Measurements from ENCODE around the gene CAMK4.

- no peak for TF ChIP-seq FOXP4 (CRISPR knock-in tag; IDR thresholded peaks at IDR 0.05)
- no peak for TF ChIP-seq CTCF (IDR thresholded peaks at IDR 0.05)
- TF ChIP-seq ATF3 (CRISPR knock-in tag; conservative IDR thresholded peaks at IDR 0.05): no peak
- no peak for TF ChIP-seq GTF2I (CRISPR knock-in tag; conservative IDR thresholded peaks at IDR 0.05)
- TF ChIP-seq KAT7 (CRISPR knock-in tag; IDR thresholded peaks at IDR 0.05; ENCODE audit: borderline replicate concordance): no peak
- TF ChIP-seq CREB1 (CRISPR knock-in tag; IDR thresholded peaks at IDR 0.05): no peak
- no peak for TF ChIP-seq USF1 (CRISPR knock-in tag; IDR thresholded peaks at IDR 0.05)
These were observed 8.3 kb downstream of the CAMK4 start for GRCh38 chr5:111232311-111233051.
